ENCODE measurements around the gene FNDC3B. TPM values are rescaled to one million over a fixed set of nuclear protein-coding genes. Genes with fewer than 3 reads are reported as not detected.

The FNDC3B gene
- total and polyA plus RNA-seq, 2 of the 8 experiments (the other 6 are each of a cell fraction or from before 2014, with no cell fraction given), result 14.1 to 44.4 TPM

DNA sequence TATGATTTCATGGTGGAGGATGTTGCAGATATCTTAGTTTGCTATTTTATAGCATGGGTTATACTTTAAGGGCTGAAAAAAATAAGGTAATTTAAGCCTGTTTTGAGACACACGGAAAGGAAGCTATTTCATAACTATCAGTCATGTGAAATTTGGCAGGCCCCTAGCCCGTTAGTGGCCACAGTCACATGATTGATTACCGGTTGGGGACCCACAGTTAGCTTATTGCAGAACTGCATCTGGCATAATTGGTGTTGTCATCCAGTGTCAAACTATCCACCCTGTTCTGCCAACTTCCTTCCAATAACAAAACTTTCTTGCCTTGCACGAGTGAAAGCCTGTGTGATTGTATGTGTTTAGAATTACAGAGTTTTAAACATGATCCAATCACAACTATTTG is 35.2 kb downstream of the FNDC3B start:
- POLR2A ChIA-PET (ENCODE audit: partially characterized antibody), result interaction anchor here (0.8 to 1.2 kb wide), 2 partner anchors 10 to 11 kb away, joined by 3 to 4 read pairs; no protein-coding TSS in a partner anchor

More for the DNA sequence above, 35.2 kb downstream of the FNDC3B start:
- H3K9me3 ChIP-seq (ENCODE audit: insufficient read depth in 2 of 2, low read depth in 1 of 2, low read length in 1 of 2), result no peaks in the 10 kb centered on the region
- no peaks in the 10 kb centered on the region for H3K23me2 ChIP-seq (ENCODE audit: low read depth, low read length)
- no peak overlapping the region for H2BK20ac ChIP-seq (ENCODE audit: low read length)
- no peak overlapping the region for H2BK12ac ChIP-seq (ENCODE audit: low read depth, low read length)
- H3K79me1 ChIP-seq (ENCODE audit: low read depth, low read length), result peaks cover 7% of the 10 kb centered on the region
- H3K27ac ChIP-seq (ENCODE audit: low read depth, low read length), result no peak overlapping the region
- TF ChIP-seq TBP (IDR thresholded peaks at IDR 0.05; ENCODE audit: low read depth, low read length), result no peak
- no peak for TF ChIP-seq SIRT6 (IDR thresholded peaks at IDR 0.05; ENCODE audit: low read length)
- TF ChIP-seq POLR2AphosphoS5 (IDR thresholded peaks at IDR 0.05; ENCODE audit: low read depth, low read length), result no peak
- no peak for TF ChIP-seq EP300 (IDR thresholded peaks at IDR 0.05; ENCODE audit: borderline replicate concordance in 1 of 2, low read depth in 2 of 2, low read length in 2 of 2)
- no peak for TF ChIP-seq NANOG (IDR thresholded peaks at IDR 0.05; ENCODE audit: insufficient read depth, low read depth, low read length, poor library complexity, severe bottlenecking)
- no peak for TF ChIP-seq JUND (IDR thresholded peaks at IDR 0.05; ENCODE audit: low read length)
- TF ChIP-seq RXRA (IDR thresholded peaks at IDR 0.05; ENCODE audit: insufficient read depth, low read depth, low read length), result no peak
- no peak for TF ChIP-seq RBBP5 (IDR thresholded peaks at IDR 0.05; ENCODE audit: borderline replicate concordance, low read depth, low read length)
- no peak overlapping the region for H2BK120ac ChIP-seq (replicated peaks; ENCODE audit: low read depth, low read length)
- H3K4me2 ChIP-seq (ENCODE audit: insufficient read depth in 1 of 2, low read depth in 2 of 2, low read length in 2 of 2), result no peak overlapping the region
- H2AFZ ChIP-seq (ENCODE audit: low read length), result no peak overlapping the region
- no peaks in the 10 kb centered on the region for H3K36me3 ChIP-seq (ENCODE audit: control insufficient read depth in 2 of 4, insufficient read depth in 4 of 4, low read length in 3 of 4)
- no peak overlapping the region for H3K56ac ChIP-seq (replicated peaks; ENCODE audit: insufficient read length, low read depth, low read length)
- H3K23ac ChIP-seq (ENCODE audit: insufficient read length), result no peak overlapping the region
- H2BK15ac ChIP-seq (ENCODE audit: low read length), result no peak overlapping the region
- no peak overlapping the region for H3K4ac ChIP-seq (replicated peaks; ENCODE audit: insufficient read length, low read depth, low read length)
- FAIRE-seq (no peak), DNase-seq (ENCODE audit: low read depth in 1 of 2, low spot score in 2 of 2) (no peak)
- no peak overlapping the region for H4K8ac ChIP-seq (ENCODE audit: extremely low read depth, insufficient read depth, low read length)
- peaks cover 0 to 10% (median 4%) of the 10 kb centered on the region in 4 experiments; a peak in 2 of 7 replicates for H3K4me1 ChIP-seq (replicated peaks in 1 of 4; ENCODE audit: control insufficient read depth in 3 of 4, insufficient read depth in 4 of 4, low read length in 3 of 4)
- no peak overlapping the region for H3K18ac ChIP-seq (ENCODE audit: extremely low read depth, low read length)
- no peak overlapping the region for H2AK5ac ChIP-seq (ENCODE audit: low read depth, low read length)
- CTCF ChIA-PET (ENCODE audit: partially characterized antibody), result interaction anchor here (0.7 kb wide), 1 partner anchor 8 kb away, joined by 3 read pairs; no protein-coding TSS in a partner anchor
- no peak overlapping the region for H3K4me3 ChIP-seq (ENCODE audit: extremely low read depth in 1 of 4, insufficient read depth in 2 of 4, low read depth in 3 of 4, low read length in 4 of 4)
- H3K27me3 ChIP-seq (replicated peaks in 1 of 4; ENCODE audit: control insufficient read depth in 3 of 4, extremely low read depth in 1 of 4, insufficient read depth in 3 of 4, low read length in 3 of 4), result no peaks in the 10 kb centered on the region
- no peak overlapping the region for H3K14ac ChIP-seq (ENCODE audit: insufficient read length)
- H2BK5ac ChIP-seq (ENCODE audit: low read depth, low read length), result no peak overlapping the region
- H3K79me2 ChIP-seq (ENCODE audit: control insufficient read depth in 1 of 2, insufficient read depth in 2 of 2, low read length in 2 of 2), result peaks cover 0 to 97% of the 10 kb centered on the region in 2 experiments; a peak in 3 of 4 replicates
- H3K9ac ChIP-seq (replicated peaks in 1 of 4; ENCODE audit: extremely low read depth in 1 of 4, low read depth in 3 of 4, low read length in 3 of 4), result no peak overlapping the region
- 87% methylated on average over 4 of the region's 4 CpGs; no CpG with 5 or more reads in 1 of the 2 experiments for WGBS, 2 experiments (ENCODE audit: extremely low coverage in 1 of 2, insufficient coverage in 1 of 2, insufficient read length in 1 of 2, insufficient replicate concordance in 2 of 2, low coverage in 1 of 2, low lambda C conversion rate in 2 of 2, missing lambda C conversion rate in 1 of 2)
- no peak overlapping the region for H4K91ac ChIP-seq (replicated peaks; ENCODE audit: insufficient read length, low read length)
- H4K20me1 ChIP-seq (replicated peaks in 1 of 2; ENCODE audit: control insufficient read depth in 1 of 2, insufficient read depth in 2 of 2, low read length in 2 of 2), result peaks cover 4 to 10% of the 10 kb centered on the region in 2 experiments
- H4K5ac ChIP-seq (ENCODE audit: insufficient read length, low read depth, low read length), result no peak overlapping the region
